Esophagus squamous epithelium (tissue), 4 donors: Measurements from ENCODE around the gene TMEM163.

Experiments
- POLR2A ChIP-seq, 4 donors: fragments of 450-650 bp; IDR thresholded peaks; one replicate each; pipeline ENCODE4 v1.6.1; 2017; ENCODE audit warnings: antibody characterized with exemption in 4 of 4, mild to moderate bottlenecking in 4 of 4, moderate library complexity in 3 of 4
- TF ChIP-seq, protein P1 (sequence below), 6 experiments: fragments of 450-650 bp in 4 of 6; fragments of 200-600 bp in 2 of 6; sonication (generic) in 2 of 6; IDR thresholded peaks; one replicate each; pipeline ENCODE4 v1.5.1; 2016 to 2019; ENCODE audit warnings: antibody characterized with exemption in 6 of 6, mild to moderate bottlenecking in 4 of 6, moderate library complexity in 4 of 6

DNA sequence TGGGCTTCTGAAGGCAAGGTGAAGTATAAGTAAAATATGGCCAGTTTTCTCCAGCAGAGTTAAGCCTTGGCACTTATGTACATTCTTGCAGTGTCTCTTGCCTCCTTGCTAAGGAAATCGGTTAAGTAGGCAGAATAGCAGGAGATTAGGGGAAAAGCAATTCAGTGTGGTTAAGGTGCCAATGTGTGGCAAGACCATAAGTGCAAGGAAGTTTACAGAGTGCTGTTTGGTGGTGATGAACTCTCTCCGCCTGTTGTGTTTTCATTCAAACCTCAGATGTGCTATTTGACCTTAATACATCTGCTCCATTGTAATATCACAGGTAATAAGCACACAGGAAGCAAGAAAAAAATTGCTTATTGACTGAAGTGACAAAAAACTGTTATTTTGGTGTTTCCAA is 308.8 kb downstream of the TMEM163 start:
- TF ChIP-seq, protein P1, sequence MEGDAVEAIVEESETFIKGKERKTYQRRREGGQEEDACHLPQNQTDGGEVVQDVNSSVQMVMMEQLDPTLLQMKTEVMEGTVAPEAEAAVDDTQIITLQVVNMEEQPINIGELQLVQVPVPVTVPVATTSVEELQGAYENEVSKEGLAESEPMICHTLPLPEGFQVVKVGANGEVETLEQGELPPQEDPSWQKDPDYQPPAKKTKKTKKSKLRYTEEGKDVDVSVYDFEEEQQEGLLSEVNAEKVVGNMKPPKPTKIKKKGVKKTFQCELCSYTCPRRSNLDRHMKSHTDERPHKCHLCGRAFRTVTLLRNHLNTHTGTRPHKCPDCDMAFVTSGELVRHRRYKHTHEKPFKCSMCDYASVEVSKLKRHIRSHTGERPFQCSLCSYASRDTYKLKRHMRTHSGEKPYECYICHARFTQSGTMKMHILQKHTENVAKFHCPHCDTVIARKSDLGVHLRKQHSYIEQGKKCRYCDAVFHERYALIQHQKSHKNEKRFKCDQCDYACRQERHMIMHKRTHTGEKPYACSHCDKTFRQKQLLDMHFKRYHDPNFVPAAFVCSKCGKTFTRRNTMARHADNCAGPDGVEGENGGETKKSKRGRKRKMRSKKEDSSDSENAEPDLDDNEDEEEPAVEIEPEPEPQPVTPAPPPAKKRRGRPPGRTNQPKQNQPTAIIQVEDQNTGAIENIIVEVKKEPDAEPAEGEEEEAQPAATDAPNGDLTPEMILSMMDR (IDR thresholded peaks at IDR 0.05), result no peak
- TF ChIP-seq POLR2A (IDR thresholded peaks at IDR 0.05), result no peak
